Cardiac muscle cell (in vitro differentiated cells and primary cell): ENCODE measurements around the gene RASAL2. TPM values are rescaled to one million over a fixed set of nuclear protein-coding genes. Genes with fewer than 3 reads are reported as not detected.

Experiments
- DNase-seq, 2 donors: peaks; one replicate each; pipeline versions ENCODE4 v3.0.0 to v3.0.0-alpha.2; 2010 to 2017; ENCODE audit warnings: low read depth in 1 of 2, low spot score in 1 of 2
- H3K27ac ChIP-seq: fragments of 200-600 bp; sonication (generic); 2 replicates; pipeline ENCODE4 v1.5.1; 2016
- H3K27me3 ChIP-seq: fragments of 200-600 bp; sonication (generic); 2 replicates; pipeline ENCODE4 v1.6.0; 2016; ENCODE audit warnings: control low read depth
- H3K36me3 ChIP-seq: fragments of 200-600 bp; sonication (generic); 2 replicates; pipeline ENCODE4 v1.5.1; 2016; ENCODE audit warnings: control low read depth
- H3K4me1 ChIP-seq: fragments of 200-600 bp; sonication (generic); 2 replicates; pipeline ENCODE4 v1.8.1; 2017; ENCODE audit warnings: low read depth, mild to moderate bottlenecking, mixed run types
- H3K4me3 ChIP-seq: fragments of 200-600 bp; sonication (generic); 2 replicates; pipeline ENCODE4 v1.5.1; 2016; ENCODE audit warnings: mild to moderate bottlenecking
- H3K9me3 ChIP-seq: fragments of 200-600 bp; sonication (generic); 2 replicates; pipeline ENCODE4 v1.5.1; 2017; ENCODE audit warnings: low read depth, mild to moderate bottlenecking, control low read depth
- polyA plus RNA-seq: library from polyadenylated mRNA; unstranded; fragments of >200 nt; fragmentation: Nextera tagmentation; extraction: Ambion mirVana; gene quantifications from 2 replicates; pipeline ENCODE4 v1.2.1, GENCODE V29; 2016
- total RNA-seq: library from RNA; depleted of rRNA; stranded (reverse); fragments of >200 nt; gene quantifications from 2 replicates; pipeline ENCODE4 v1.2.3, GENCODE V29; 2016
- TF ChIP-seq, protein P1 (sequence below): IDR thresholded peaks from 2 replicates; pipeline ENCODE4 v1.5.1; 2012; ENCODE audit warnings: low read depth, mild to moderate bottlenecking, low read length

The RASAL2 gene
- total and polyA plus RNA-seq, 2 experiments from 2014 or later, result 11.2 to 35.3 TPM

DNA sequence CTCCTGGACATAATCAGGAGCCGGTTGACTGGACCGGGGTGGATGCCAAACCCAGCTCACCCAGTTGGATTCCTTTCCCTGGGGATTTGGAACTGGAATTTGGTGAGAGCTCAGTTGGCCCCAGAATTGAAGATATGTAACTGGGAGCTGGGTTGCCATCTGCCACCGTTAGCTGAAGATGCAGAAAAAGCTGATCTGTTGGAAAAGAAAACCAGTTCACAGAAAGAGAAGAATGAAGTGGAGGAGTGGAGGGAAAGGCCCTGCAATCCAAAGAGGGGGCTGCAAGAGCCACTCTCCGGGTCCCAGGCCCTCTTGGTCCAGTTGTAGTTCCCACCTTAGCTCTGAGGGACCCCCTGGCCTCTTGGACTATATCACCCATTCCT is 435.0 kb downstream of the RASAL2 start:
- H3K27ac ChIP-seq, result no peak overlapping the region
- H3K27me3 ChIP-seq, result no peaks in the 10 kb centered on the region
- no peak overlapping the region for H3K4me3 ChIP-seq
- H3K4me1 ChIP-seq, result peaks cover 7% of the 10 kb centered on the region
- TF ChIP-seq, protein P1, sequence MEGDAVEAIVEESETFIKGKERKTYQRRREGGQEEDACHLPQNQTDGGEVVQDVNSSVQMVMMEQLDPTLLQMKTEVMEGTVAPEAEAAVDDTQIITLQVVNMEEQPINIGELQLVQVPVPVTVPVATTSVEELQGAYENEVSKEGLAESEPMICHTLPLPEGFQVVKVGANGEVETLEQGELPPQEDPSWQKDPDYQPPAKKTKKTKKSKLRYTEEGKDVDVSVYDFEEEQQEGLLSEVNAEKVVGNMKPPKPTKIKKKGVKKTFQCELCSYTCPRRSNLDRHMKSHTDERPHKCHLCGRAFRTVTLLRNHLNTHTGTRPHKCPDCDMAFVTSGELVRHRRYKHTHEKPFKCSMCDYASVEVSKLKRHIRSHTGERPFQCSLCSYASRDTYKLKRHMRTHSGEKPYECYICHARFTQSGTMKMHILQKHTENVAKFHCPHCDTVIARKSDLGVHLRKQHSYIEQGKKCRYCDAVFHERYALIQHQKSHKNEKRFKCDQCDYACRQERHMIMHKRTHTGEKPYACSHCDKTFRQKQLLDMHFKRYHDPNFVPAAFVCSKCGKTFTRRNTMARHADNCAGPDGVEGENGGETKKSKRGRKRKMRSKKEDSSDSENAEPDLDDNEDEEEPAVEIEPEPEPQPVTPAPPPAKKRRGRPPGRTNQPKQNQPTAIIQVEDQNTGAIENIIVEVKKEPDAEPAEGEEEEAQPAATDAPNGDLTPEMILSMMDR, result no peak
- DNase-seq, result no peak
- H3K9me3 ChIP-seq, result no peaks in the 10 kb centered on the region
- no peaks in the 10 kb centered on the region for H3K36me3 ChIP-seq

DNA sequence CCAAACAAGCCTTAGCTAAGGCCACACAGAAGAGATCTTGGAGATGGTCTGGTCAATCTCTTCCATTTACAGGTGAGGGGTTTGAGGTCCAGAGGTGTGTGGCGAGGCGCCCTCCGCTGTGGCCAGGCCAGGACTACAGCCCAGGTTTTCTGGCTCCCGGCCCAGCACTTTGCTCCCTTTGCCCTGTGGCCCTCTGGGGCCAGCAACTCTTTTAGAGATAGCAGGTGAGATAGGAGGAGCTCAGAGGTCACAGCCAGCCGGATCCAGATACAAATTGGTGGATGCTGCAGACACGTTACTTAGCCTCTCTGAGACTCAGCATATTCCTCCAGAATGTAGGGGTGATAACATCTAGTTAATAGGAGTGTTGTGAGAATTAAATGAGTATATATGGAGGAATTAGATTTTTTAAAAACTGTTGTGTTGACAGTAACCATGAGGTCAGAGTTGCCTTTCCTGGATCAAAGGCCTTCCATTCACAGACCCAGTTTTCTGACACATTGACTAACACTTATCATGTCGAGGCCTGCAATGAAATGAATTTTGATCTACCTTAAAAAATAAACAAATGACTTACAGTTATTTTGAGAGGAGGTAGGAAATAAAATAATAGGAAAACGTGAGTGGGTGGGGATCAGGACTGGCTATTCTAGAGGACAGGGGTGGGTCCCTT is 435.6 kb downstream of the RASAL2 start:
- TF ChIP-seq, protein P1, result no peak
- H3K27me3 ChIP-seq, result no peaks in the 10 kb centered on the region
- no peak overlapping the region for H3K27ac ChIP-seq
- no peaks in the 10 kb centered on the region for H3K9me3 ChIP-seq
- no peak overlapping the region for H3K4me3 ChIP-seq
- peaks cover 7% of the 10 kb centered on the region for H3K4me1 ChIP-seq
- H3K36me3 ChIP-seq, result no peaks in the 10 kb centered on the region
- no peak for DNase-seq

DNA sequence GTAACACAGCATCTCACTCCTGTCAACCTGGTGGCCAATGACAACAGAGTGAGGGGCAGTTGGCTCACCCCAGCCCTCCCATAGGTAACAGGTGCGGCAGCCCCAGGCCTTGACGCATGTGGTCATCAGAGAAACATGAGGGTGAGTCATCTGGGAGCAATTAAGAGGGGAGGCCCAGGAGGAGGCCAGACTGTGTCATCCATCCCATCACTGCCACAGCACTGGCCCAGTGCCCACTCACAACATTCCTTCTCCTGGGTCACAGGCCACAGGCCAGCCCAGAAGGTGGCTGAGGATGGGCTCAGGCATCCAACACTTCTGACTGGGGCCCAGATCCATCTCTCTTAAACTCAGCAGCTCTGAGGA is 436.1 kb downstream of the RASAL2 start:
- no peaks in the 10 kb centered on the region for H3K9me3 ChIP-seq
- no peaks in the 10 kb centered on the region for H3K27me3 ChIP-seq
- TF ChIP-seq, protein P1, result no peak
- H3K4me3 ChIP-seq, result no peak overlapping the region
- peaks cover 7% of the 10 kb centered on the region for H3K4me1 ChIP-seq
- no peaks in the 10 kb centered on the region for H3K36me3 ChIP-seq
- H3K27ac ChIP-seq, result no peak overlapping the region
- DNase-seq, result peak in 1 of 2 donors; percentile 40

DNA sequence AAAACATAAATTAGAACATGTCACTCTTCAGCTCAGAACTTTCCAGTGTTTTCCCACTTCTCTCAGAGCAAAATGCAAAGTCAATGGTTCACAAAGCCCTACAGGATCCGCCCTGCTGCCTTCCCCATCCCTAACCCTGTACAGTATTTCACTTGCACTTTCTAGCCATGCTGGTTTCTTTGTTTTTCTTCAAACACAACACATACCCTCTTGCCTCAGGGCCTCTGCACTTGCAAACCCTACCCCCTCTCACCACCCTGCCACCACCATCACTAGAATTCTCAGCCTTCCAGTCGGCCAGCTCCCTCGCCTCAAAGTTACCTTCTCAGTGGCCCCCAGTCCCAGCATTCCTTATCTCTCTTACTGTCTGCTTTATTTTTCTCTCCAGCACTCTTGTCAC is 436.6 kb downstream of the RASAL2 start:
- Histone ChIP-seq H3K4me3 (no peak overlapping the region), H3K4me1 (peaks cover 7% of the 10 kb centered on the region), H3K9me3 (no peaks in the 10 kb centered on the region), H3K36me3 (no peaks in the 10 kb centered on the region), H3K27ac (no peak overlapping the region), H3K27me3 (no peaks in the 10 kb centered on the region)
- TF ChIP-seq, protein P1, result no peak
- DNase-seq, result no peak

DNA sequence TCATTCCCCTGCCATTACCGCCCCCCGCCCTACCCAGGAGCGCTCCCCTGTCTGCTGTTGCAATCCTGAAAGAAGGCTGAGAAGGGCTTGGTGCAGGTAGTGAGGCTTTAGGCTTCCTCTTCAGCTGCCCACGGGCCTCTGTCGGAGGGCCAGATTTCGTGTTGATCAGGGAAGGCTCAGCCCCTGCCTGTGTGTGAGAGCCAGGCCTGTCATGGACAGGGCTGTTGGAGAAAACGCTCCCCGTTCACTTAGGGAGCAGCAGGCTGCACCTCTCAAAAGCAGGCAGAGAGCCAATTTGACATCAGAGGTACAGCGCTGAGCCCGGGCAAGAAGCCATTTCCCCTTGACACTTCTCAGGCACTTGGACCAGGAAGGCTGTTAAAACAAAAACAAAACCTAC is 438.0 kb downstream of the RASAL2 start:
- no peak for DNase-seq
- peaks cover 7% of the 10 kb centered on the region for H3K4me1 ChIP-seq

More for the DNA sequence above, 438.0 kb downstream of the RASAL2 start:
- H3K27ac ChIP-seq, result no peak overlapping the region
- H3K36me3 ChIP-seq, result no peaks in the 10 kb centered on the region
- H3K27me3 ChIP-seq, result no peaks in the 10 kb centered on the region
- H3K4me3 ChIP-seq, result no peak overlapping the region
- TF ChIP-seq, protein P1, result no peak
- no peaks in the 10 kb centered on the region for H3K9me3 ChIP-seq
